Glutamatergic neuron (in vitro differentiated cells): ENCODE measurements around the gene AKNA. TPM values are rescaled to one million over a fixed set of nuclear protein-coding genes. Genes with fewer than 3 reads are reported as not detected.

ENCODE experiments used
- DNase-seq: peaks from one replicate; pipeline ENCODE4 v3.0.0; 2022
- H3K27ac Mint-ChIP-seq: one replicate; pipeline ENCODE4 v1.8.0; 2020; ENCODE audit warnings: mild to moderate bottlenecking, mixed read lengths, inconsistent platforms; ENCODE audit not compliant: unreplicated experiment
- H3K27me3 Mint-ChIP-seq: one replicate; pipeline ENCODE4 v1.8.0; 2020; ENCODE audit warnings: mild to moderate bottlenecking, moderate library complexity, mixed read lengths, inconsistent platforms; ENCODE audit not compliant: unreplicated experiment
- H3K36me3 Mint-ChIP-seq: one replicate; pipeline ENCODE4 v1.8.0; 2020; ENCODE audit warnings: mild to moderate bottlenecking, mixed read lengths, inconsistent platforms; ENCODE audit not compliant: unreplicated experiment
- H3K4me1 Mint-ChIP-seq: one replicate; pipeline ENCODE4 v1.8.0; 2020; ENCODE audit warnings: mild to moderate bottlenecking, low read depth, mixed read lengths, inconsistent platforms; ENCODE audit not compliant: unreplicated experiment
- H3K4me3 Mint-ChIP-seq: one replicate; pipeline ENCODE4 v1.8.0; 2020; ENCODE audit warnings: mild to moderate bottlenecking, mixed read lengths, inconsistent platforms; ENCODE audit not compliant: unreplicated experiment
- H3K9me3 Mint-ChIP-seq: one replicate; pipeline ENCODE4 v1.8.0; 2020; ENCODE audit warnings: mild to moderate bottlenecking, moderate library complexity, mixed read lengths, inconsistent platforms; ENCODE audit not compliant: unreplicated experiment
- CTCF ChIP-seq: fragments of 200-600 bp; sonication (generic); IDR thresholded peaks from one replicate; pipeline ENCODE4 v1.5.0; 2021; ENCODE audit not compliant: partially characterized antibody, unreplicated experiment
- total RNA-seq: library from RNA; stranded (reverse); fragmentation: NEBNext Ultra II Directional; extraction: Animal tissue kit (Norgen Biotek cat#: 25700); gene quantifications from one replicate; pipeline ENCODE4 v1.2.1, GENCODE V29; 2021; ENCODE audit not compliant: unreplicated experiment

Gene AKNA
- total RNA-seq, 1 donor from 2014 or later = 32.6 TPM

GRCh38 chr9:114303571-114303970, 84.2 kb downstream of the AKNA start:
- no peak for TF ChIP-seq CTCF
- no peak for DNase-seq
- peaks cover 2% of the 10 kb centered on the region for H3K9me3 Mint-ChIP-seq
- peaks cover 4% of the 10 kb centered on the region for H3K36me3 Mint-ChIP-seq
- no peak overlapping the region for H3K4me3 Mint-ChIP-seq
- no peak overlapping the region for H3K27ac Mint-ChIP-seq
- H3K4me1 Mint-ChIP-seq = peaks cover 5% of the 10 kb centered on the region
- H3K27me3 Mint-ChIP-seq = peaks cover 5% of the 10 kb centered on the region

GRCh38 chr9:114302727-114303126, 85.1 kb downstream of the AKNA start:
- Mint-ChIP-seq H3K4me1 (peaks cover 5% of the 10 kb centered on the region), H3K27ac (no peak overlapping the region), H3K27me3 (peaks cover 5% of the 10 kb centered on the region), H3K9me3 (peaks cover 2% of the 10 kb centered on the region), H3K4me3 (no peak overlapping the region), H3K36me3 (peaks cover 4% of the 10 kb centered on the region)
- TF ChIP-seq CTCF = no peak
- DNase-seq = no peak

- no peak for TF ChIP-seq CTCF
- peaks cover 2% of the 10 kb centered on the region for H3K9me3 Mint-ChIP-seq
- DNase-seq = no peak
- peaks cover 4% of the 10 kb centered on the region for H3K36me3 Mint-ChIP-seq
- H3K27me3 Mint-ChIP-seq = peaks cover 2% of the 10 kb centered on the region
- peaks cover 5% of the 10 kb centered on the region for H3K4me1 Mint-ChIP-seq
- no peak overlapping the region for H3K4me3 Mint-ChIP-seq
- H3K27ac Mint-ChIP-seq = no peak overlapping the region
Measured at GRCh38 chr9:114301798-114302565, 85.8 kb downstream of the AKNA start.

GRCh38 chr9:114300846-114301797, 86.7 kb downstream of the AKNA start:
- Mint-ChIP-seq H3K27ac (no peak overlapping the region), H3K27me3 (peaks cover 2% of the 10 kb centered on the region), H3K4me3 (no peak overlapping the region), H3K9me3 (peaks cover 2% of the 10 kb centered on the region), H3K4me1 (peaks cover 3% of the 10 kb centered on the region), H3K36me3 (peaks cover 6% of the 10 kb centered on the region)
- no peak for DNase-seq
- no peak for TF ChIP-seq CTCF
